ENCODE data around the gene GPR162. TPM values are rescaled to one million over a fixed set of nuclear protein-coding genes. Genes with fewer than 3 reads are reported as not detected.

Gene GPR162
- total RNA-seq, 2 experiments from 2014 or later: 0.82 TPM; not detected in 1

GRCh38 chr12:6818645-6819044 lies 3.0 kb upstream of the GPR162 start:
- Mint-ChIP-seq H3K9me3 (ENCODE audit: low read depth) (no peaks in the 10 kb centered on the region), H3K27ac (no peak overlapping the region), H3K27me3 (peaks cover 36% of the 10 kb centered on the region), H3K4me1 (peaks cover 9% of the 10 kb centered on the region), H3K36me3 (no peaks in the 10 kb centered on the region), H3K4me3 (no peak overlapping the region)
- ATAC-seq: no peak
- CTCF ChIA-PET: interaction anchor here (0.5 to 1.5 kb wide), 2 partner anchors 11 to 53 kb away, joined by 3 read pairs; no protein-coding TSS in a partner anchor
- peak; percentile 37 for DNase-seq

- Mint-ChIP-seq H3K4me1 (peaks cover 9% of the 10 kb centered on the region), H3K9me3 (ENCODE audit: low read depth) (no peaks in the 10 kb centered on the region), H3K27ac (no peak overlapping the region), H3K27me3 (peaks cover 38% of the 10 kb centered on the region), H3K36me3 (no peaks in the 10 kb centered on the region), H3K4me3 (no peak overlapping the region)
- no peak for ATAC-seq
- no peak for DNase-seq
- CTCF ChIA-PET: interaction anchor here (0.5 to 10.4 kb wide), 4 partner anchors 12 to 64 kb away, joined by 3 to 120 read pairs (median 4); partner anchors contain the start of gene MLF2
These were observed 2.3 kb upstream of the GPR162 start for GRCh38 chr12:6819106-6820030.

GRCh38 chr12:6820166-6820565 lies 1.5 kb upstream of the GPR162 start:
- Mint-ChIP-seq H3K4me3 (no peak overlapping the region), H3K27ac (no peak overlapping the region), H3K9me3 (ENCODE audit: low read depth) (no peaks in the 10 kb centered on the region), H3K4me1 (peaks cover 10% of the 10 kb centered on the region), H3K36me3 (no peaks in the 10 kb centered on the region), H3K27me3 (peaks cover 41% of the 10 kb centered on the region)
- CTCF ChIA-PET: interaction anchor here (1.0 to 10.4 kb wide), 2 partner anchors 15 to 64 kb away, joined by 4 to 120 read pairs; partner anchors contain the start of gene MLF2
- ATAC-seq (no peak), DNase-seq (no peak)

- ATAC-seq (no peak), DNase-seq (no peak)
- H3K36me3 Mint-ChIP-seq: no peaks in the 10 kb centered on the region
- peaks cover 18% of the 10 kb centered on the region for H3K4me1 Mint-ChIP-seq
- CTCF ChIA-PET: interaction anchor here (0.7 to 10.4 kb wide), 9 partner anchors 9 to 265 kb away, joined by 3 to 120 read pairs (median 12); partner anchors contain the start of genes CDCA3, GNB3 and MLF2
- H3K27me3 Mint-ChIP-seq: peaks cover 62% of the 10 kb centered on the region
- no peak overlapping the region for H3K27ac Mint-ChIP-seq
- H3K9me3 Mint-ChIP-seq (ENCODE audit: low read depth): no peaks in the 10 kb centered on the region
- no peak overlapping the region for H3K4me3 Mint-ChIP-seq
These were observed 960 bp downstream of the GPR162 start for GRCh38 chr12:6822426-6823135.

- H3K4me3 Mint-ChIP-seq: no peak overlapping the region
These were observed 1.8 kb downstream of the GPR162 start for GRCh38 chr12:6823182-6824084.

GRCh38 chr12:6824085-6824775 lies 2.6 kb downstream of the GPR162 start:
- no peaks in the 10 kb centered on the region for H3K36me3 Mint-ChIP-seq
- H3K27ac Mint-ChIP-seq: no peak overlapping the region
- DNase-seq: no peak
- no peak for ATAC-seq
- CTCF ChIA-PET: interaction anchor here (0.7 to 10.4 kb wide), 20 partner anchors 10 to 266 kb away, joined by 3 to 120 read pairs (median 4); partner anchors contain the start of genes CDCA3, GNB3, MLF2 and PTMS
- peaks cover 26% of the 10 kb centered on the region for H3K4me1 Mint-ChIP-seq
- H3K9me3 Mint-ChIP-seq (ENCODE audit: low read depth): no peaks in the 10 kb centered on the region
- peaks cover 71% of the 10 kb centered on the region for H3K27me3 Mint-ChIP-seq
- no peak overlapping the region for H3K4me3 Mint-ChIP-seq

More at GRCh38 chr12:6823182-6824084, 1.8 kb downstream of the GPR162 start:
- Mint-ChIP-seq H3K36me3 (no peaks in the 10 kb centered on the region), H3K27me3 (peaks cover 66% of the 10 kb centered on the region), H3K4me1 (peaks cover 21% of the 10 kb centered on the region), H3K9me3 (ENCODE audit: low read depth) (no peaks in the 10 kb centered on the region), H3K27ac (no peak overlapping the region)
- ATAC-seq (no peak), DNase-seq (no peak)
- CTCF ChIA-PET: interaction anchor here (0.9 to 10.4 kb wide), 6 partner anchors 14 to 93 kb away, joined by 3 to 120 read pairs (median 39); partner anchors contain the start of genes GNB3 and MLF2

- ATAC-seq (no peak), DNase-seq (no peak)
- no peaks in the 10 kb centered on the region for H3K36me3 Mint-ChIP-seq
- peaks cover 28% of the 10 kb centered on the region for H3K4me1 Mint-ChIP-seq
- no peaks in the 10 kb centered on the region for H3K9me3 Mint-ChIP-seq (ENCODE audit: low read depth)
- no peak overlapping the region for H3K4me3 Mint-ChIP-seq
- H3K27ac Mint-ChIP-seq: no peak overlapping the region
- CTCF ChIA-PET: interaction anchor here (0.7 to 10.4 kb wide), 24 partner anchors 11 to 267 kb away, joined by 3 to 120 read pairs (median 4); partner anchors contain the start of genes CDCA3, GNB3, LAG3 and MLF2
- H3K27me3 Mint-ChIP-seq: peaks cover 76% of the 10 kb centered on the region
These were observed 3.3 kb downstream of the GPR162 start for GRCh38 chr12:6824901-6825381.

- no peak overlapping the region for H3K27ac Mint-ChIP-seq
- ATAC-seq (peak; percentile 74), DNase-seq (peak; percentile 86)
- H3K9me3 Mint-ChIP-seq (ENCODE audit: low read depth): no peaks in the 10 kb centered on the region
- H3K4me1 Mint-ChIP-seq: peaks cover 28% of the 10 kb centered on the region
- H3K36me3 Mint-ChIP-seq: no peaks in the 10 kb centered on the region
- no peak overlapping the region for H3K4me3 Mint-ChIP-seq
- CTCF ChIA-PET: interaction anchor here (0.7 to 10.4 kb wide), 25 partner anchors 11 to 263 kb away, joined by 3 to 120 read pairs (median 5); partner anchors contain the start of genes CDCA3, COPS7A, GNB3 and LAG3
- H3K27me3 Mint-ChIP-seq: peaks cover 80% of the 10 kb centered on the region
These were observed 3.9 kb downstream of the GPR162 start for GRCh38 chr12:6825398-6826124.

GRCh38 chr12:6826125-6826733 lies 4.6 kb downstream of the GPR162 start:
- ATAC-seq (no peak), DNase-seq (no peak)
- H3K4me1 Mint-ChIP-seq: peaks cover 23% of the 10 kb centered on the region
- H3K27ac Mint-ChIP-seq: no peak overlapping the region
- peaks cover 79% of the 10 kb centered on the region for H3K27me3 Mint-ChIP-seq
- H3K36me3 Mint-ChIP-seq: no peaks in the 10 kb centered on the region
- H3K4me3 Mint-ChIP-seq: no peak overlapping the region
- no peaks in the 10 kb centered on the region for H3K9me3 Mint-ChIP-seq (ENCODE audit: low read depth)
- CTCF ChIA-PET: interaction anchor here (0.7 to 10.4 kb wide), 16 partner anchors 11 to 263 kb away, joined by 3 to 120 read pairs (median 6); partner anchors contain the start of genes CDCA3, COPS7A, GNB3 and LAG3

GRCh38 chr12:6826734-6827436 lies 5.3 kb downstream of the GPR162 start:
- Mint-ChIP-seq H3K9me3 (ENCODE audit: low read depth) (no peaks in the 10 kb centered on the region), H3K27me3 (peaks cover 84% of the 10 kb centered on the region), H3K4me1 (peaks cover 21% of the 10 kb centered on the region), H3K27ac (no peak overlapping the region), H3K36me3 (no peaks in the 10 kb centered on the region), H3K4me3 (no peak overlapping the region)
- ATAC-seq (no peak), DNase-seq (no peak)
- CTCF ChIA-PET: interaction anchor here (0.9 to 10.4 kb wide), 9 partner anchors 10 to 264 kb away, joined by 3 to 120 read pairs (median 7); partner anchors contain the start of genes COPS7A, GNB3, MLF2 and PTMS
